Measurements from ENCODE around the gene PICK1.

GRCh38 chr22:38066381-38067027 lies 9.3 kb downstream of the PICK1 start:
- TF ChIP-seq EZH2 (IDR thresholded peaks at IDR 0.05; ENCODE audit: insufficient read depth, poor library complexity, severe bottlenecking): no peak
- no peak for TF ChIP-seq EZH2phosphoT487 (IDR thresholded peaks at IDR 0.05; ENCODE audit: insufficient read depth, low read depth)
